Mesothelial cell of epicardium (in vitro differentiated cells): Measurements from ENCODE around the gene GRAMD4. TPM values are rescaled to one million over a fixed set of nuclear protein-coding genes. Genes with fewer than 3 reads are reported as not detected.

Source experiments
- DNase-seq, 2 experiments: peaks; one replicate each; pipeline ENCODE4 v3.0.0; 2021; ENCODE audit warnings: low spot score in 2 of 2; ENCODE audit not compliant: unreplicated experiment in 2 of 2
- H3K27ac Mint-ChIP-seq: 2 replicates; pipeline ENCODE4 v1.8.0; 2021; ENCODE audit warnings: mixed read lengths
- H3K27me3 Mint-ChIP-seq: 2 replicates; pipeline ENCODE4 v1.8.0; 2021; ENCODE audit warnings: low read depth, mixed read lengths
- H3K36me3 Mint-ChIP-seq: 2 replicates; pipeline ENCODE4 v1.8.0; 2021; ENCODE audit warnings: mixed read lengths
- H3K4me1 Mint-ChIP-seq: 2 replicates; pipeline ENCODE4 v1.8.0; 2021; ENCODE audit warnings: mixed read lengths
- H3K4me3 Mint-ChIP-seq: 2 replicates; pipeline ENCODE4 v1.8.0; 2021; ENCODE audit warnings: mild to moderate bottlenecking, moderate library complexity, mixed read lengths
- H3K9me3 Mint-ChIP-seq: 2 replicates; pipeline ENCODE4 v1.8.0; 2021; ENCODE audit warnings: mixed read lengths
- total RNA-seq: library from RNA; stranded (reverse); gene quantifications from 3 replicates; pipeline ENCODE4 v1.2.1, GENCODE V29; 2021
- TF ChIP-seq, protein P1 (sequence below): fragments of 200-600 bp; sonication (generic); IDR thresholded peaks from one replicate; pipeline ENCODE4 v1.5.0; 2021; ENCODE audit warnings: antibody characterized with exemption; ENCODE audit not compliant: unreplicated experiment

GRAMD4 gene
- total RNA-seq, 1 donor from 2014 or later, result 58.3 TPM

DNA sequence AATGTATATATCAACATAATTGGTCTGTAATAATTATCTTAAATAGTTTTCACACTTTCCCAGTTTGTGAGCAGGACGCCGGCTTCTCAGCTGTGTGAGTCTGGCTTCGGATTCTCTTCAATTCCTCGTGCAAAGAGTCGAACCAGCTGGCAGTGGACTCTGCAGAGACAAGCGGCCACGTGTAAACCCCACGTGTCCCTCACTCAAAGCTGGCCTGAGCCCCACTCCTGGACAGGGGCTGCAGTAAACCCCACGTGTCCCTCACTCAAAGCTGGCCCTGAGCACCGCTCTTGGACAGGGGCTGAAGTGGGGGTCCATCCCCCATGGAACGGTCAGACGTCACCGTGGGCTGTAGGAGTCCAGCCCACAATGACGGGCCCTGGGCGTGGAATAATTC lies 66.9 kb downstream of the GRAMD4 start:
- no peaks in the 10 kb centered on the region for H3K4me1 Mint-ChIP-seq
- no peak overlapping the region for H3K4me3 Mint-ChIP-seq
- no peak for DNase-seq
- TF ChIP-seq, protein P1, sequence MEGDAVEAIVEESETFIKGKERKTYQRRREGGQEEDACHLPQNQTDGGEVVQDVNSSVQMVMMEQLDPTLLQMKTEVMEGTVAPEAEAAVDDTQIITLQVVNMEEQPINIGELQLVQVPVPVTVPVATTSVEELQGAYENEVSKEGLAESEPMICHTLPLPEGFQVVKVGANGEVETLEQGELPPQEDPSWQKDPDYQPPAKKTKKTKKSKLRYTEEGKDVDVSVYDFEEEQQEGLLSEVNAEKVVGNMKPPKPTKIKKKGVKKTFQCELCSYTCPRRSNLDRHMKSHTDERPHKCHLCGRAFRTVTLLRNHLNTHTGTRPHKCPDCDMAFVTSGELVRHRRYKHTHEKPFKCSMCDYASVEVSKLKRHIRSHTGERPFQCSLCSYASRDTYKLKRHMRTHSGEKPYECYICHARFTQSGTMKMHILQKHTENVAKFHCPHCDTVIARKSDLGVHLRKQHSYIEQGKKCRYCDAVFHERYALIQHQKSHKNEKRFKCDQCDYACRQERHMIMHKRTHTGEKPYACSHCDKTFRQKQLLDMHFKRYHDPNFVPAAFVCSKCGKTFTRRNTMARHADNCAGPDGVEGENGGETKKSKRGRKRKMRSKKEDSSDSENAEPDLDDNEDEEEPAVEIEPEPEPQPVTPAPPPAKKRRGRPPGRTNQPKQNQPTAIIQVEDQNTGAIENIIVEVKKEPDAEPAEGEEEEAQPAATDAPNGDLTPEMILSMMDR, result no peak
- no peak overlapping the region for H3K27ac Mint-ChIP-seq
- H3K27me3 Mint-ChIP-seq, result no peaks in the 10 kb centered on the region
- no peaks in the 10 kb centered on the region for H3K9me3 Mint-ChIP-seq
- H3K36me3 Mint-ChIP-seq, result peaks cover 28% of the 10 kb centered on the region

DNA sequence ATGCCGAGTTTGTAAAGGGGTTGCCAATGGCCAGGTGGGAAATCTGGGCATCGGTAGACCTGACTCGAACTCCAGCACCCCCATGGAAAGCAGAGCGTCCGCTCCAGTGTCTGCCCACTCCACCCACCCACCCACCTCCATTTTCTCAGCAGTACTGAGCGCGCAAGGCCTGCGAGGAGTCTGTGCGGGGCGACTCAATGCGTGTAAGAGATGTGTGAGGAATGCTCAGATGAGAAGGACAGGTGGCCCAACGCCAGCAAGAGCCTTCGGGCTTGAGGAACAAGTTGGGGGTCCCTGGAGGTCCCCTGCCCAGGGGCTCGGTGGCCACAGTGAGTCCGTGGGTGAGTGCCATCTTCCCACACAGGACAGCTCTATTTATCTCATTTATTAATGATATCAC lies 67.3 kb downstream of the GRAMD4 start:
- Mint-ChIP-seq H3K27ac (no peak overlapping the region), H3K36me3 (peaks cover 28% of the 10 kb centered on the region), H3K27me3 (no peaks in the 10 kb centered on the region), H3K4me3 (no peak overlapping the region), H3K9me3 (no peaks in the 10 kb centered on the region), H3K4me1 (no peaks in the 10 kb centered on the region)
- TF ChIP-seq, protein P1, result no peak
- no peak for DNase-seq

DNA sequence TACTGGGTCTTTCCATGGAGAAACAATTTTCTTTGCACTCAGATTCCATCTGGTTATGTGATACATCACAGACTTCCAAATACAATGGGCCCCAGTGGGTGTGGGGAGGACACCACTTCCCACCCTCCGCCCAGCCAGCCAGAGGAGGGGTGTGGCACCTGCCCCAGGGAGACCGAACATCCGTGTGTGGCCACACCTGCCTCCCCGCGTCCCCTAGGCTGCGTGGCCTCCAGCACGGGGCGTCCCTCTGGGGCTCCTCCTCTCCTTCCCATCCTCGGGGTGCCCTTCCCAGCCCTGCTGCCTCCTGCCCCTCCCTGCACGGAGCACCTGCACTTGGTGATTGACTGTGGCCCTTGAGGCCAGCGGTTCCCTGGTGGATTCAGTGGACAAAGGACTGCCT lies 68.8 kb downstream of the GRAMD4 start:
- H3K27ac Mint-ChIP-seq, result no peak overlapping the region
- H3K4me1 Mint-ChIP-seq, result no peaks in the 10 kb centered on the region
- no peak overlapping the region for H3K4me3 Mint-ChIP-seq
- H3K36me3 Mint-ChIP-seq, result peaks cover 28% of the 10 kb centered on the region
- DNase-seq, result no peak
- TF ChIP-seq, protein P1, result no peak
- no peaks in the 10 kb centered on the region for H3K9me3 Mint-ChIP-seq
- no peaks in the 10 kb centered on the region for H3K27me3 Mint-ChIP-seq

DNA sequence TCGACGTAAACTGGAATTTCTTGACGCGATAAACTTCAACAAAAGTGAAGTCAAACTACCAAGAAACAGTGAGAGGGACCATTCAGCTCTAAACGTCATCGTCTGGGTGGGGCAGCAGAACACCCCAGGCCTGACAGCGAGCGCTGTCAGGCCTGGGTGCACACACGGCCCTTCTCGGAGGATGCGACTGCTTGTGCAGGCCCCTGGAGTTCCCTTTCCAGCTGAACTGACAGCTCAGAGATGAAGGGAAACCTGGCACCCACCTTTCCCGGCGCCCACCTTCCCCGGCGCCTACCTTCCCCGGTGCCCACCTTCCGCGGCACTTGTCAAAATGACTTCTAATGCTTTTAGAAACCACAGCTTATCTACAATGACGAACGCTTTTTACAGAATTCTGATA lies 70.0 kb downstream of the GRAMD4 start:
- no peak overlapping the region for H3K27ac Mint-ChIP-seq
- no peak overlapping the region for H3K4me3 Mint-ChIP-seq
- H3K36me3 Mint-ChIP-seq, result peaks cover 35% of the 10 kb centered on the region
- TF ChIP-seq, protein P1, result no peak
- H3K9me3 Mint-ChIP-seq, result no peaks in the 10 kb centered on the region
- no peak for DNase-seq
- no peaks in the 10 kb centered on the region for H3K27me3 Mint-ChIP-seq
- no peaks in the 10 kb centered on the region for H3K4me1 Mint-ChIP-seq

DNA sequence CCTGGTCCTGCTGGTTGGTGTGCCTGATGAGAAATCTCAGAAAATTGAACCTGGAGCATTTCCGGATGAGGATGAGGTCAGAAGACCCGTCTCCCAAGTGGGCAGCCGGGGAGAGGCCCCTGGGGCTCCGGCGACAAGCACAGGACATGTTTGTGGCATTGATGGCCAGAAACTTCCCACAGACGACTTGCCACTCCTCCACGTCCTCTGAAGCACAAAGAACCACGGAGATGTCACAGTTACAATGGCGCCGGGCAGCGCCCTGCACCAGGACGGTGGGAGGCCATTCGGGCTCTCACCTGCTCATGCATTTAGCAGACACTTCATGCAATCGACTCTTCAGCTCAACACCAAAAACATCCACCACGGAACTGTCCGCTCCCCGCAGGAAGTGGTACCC lies 71.4 kb downstream of the GRAMD4 start:
- Mint-ChIP-seq H3K9me3 (no peaks in the 10 kb centered on the region), H3K4me1 (no peaks in the 10 kb centered on the region)
- TF ChIP-seq, protein P1, result no peak

More for the DNA sequence above, 71.4 kb downstream of the GRAMD4 start:
- Mint-ChIP-seq H3K27me3 (no peaks in the 10 kb centered on the region), H3K36me3 (peaks cover 29% of the 10 kb centered on the region), H3K4me3 (no peak overlapping the region), H3K27ac (no peak overlapping the region)
- no peak for DNase-seq
